ENCODE data around the gene OR11A1.

DNA sequence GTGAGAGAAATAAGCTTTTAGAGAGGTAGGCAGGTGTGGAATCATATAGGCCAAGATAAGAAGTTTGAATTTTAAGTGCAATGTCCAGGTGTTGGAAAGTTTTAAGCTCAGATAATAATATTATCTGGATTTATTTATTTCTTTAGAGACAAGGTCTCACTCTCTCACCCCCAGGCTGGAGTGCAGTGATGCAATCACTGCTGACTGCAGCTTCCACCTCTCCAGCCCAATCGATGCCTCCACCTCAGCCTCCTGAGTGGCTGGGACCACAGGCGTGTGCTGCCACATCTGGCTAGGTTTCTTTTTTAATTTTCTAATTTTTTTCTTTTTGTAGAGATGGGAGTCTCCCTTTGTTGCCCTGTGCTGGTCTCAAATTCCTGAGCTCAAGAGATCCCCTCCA is 36.4 kb upstream of the OR11A1 start:
- TF ChIP-seq SIN3A (IDR thresholded peaks at IDR 0.05; ENCODE audit: borderline replicate concordance, insufficient read depth, low read length) (no peak), POLR2AphosphoS5 (IDR thresholded peaks at IDR 0.05; ENCODE audit: low read depth, low read length) (no peak)
